ENCODE data around the gene DDX56. TPM values are rescaled to one million over a fixed set of nuclear protein-coding genes. Genes with fewer than 3 reads are reported as not detected.

The DDX56 gene, protein sequence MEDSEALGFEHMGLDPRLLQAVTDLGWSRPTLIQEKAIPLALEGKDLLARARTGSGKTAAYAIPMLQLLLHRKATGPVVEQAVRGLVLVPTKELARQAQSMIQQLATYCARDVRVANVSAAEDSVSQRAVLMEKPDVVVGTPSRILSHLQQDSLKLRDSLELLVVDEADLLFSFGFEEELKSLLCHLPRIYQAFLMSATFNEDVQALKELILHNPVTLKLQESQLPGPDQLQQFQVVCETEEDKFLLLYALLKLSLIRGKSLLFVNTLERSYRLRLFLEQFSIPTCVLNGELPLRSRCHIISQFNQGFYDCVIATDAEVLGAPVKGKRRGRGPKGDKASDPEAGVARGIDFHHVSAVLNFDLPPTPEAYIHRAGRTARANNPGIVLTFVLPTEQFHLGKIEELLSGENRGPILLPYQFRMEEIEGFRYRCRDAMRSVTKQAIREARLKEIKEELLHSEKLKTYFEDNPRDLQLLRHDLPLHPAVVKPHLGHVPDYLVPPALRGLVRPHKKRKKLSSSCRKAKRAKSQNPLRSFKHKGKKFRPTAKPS
- 10 to 100 TPM; 43.4 to 64.4 (median 48.4) TPM for polyA plus RNA-seq (ENCODE audit: insufficient read length in 10 of 10)
- long read RNA-seq, donor 1, partial matches to known transcripts = 0 of 7 reads
- long read RNA-seq, donor 1, other reads (novel, unspliced or antisense) = 0 of 7 reads
- long read RNA-seq, donor 2, transcript DDX56-201 (14 exons, 2,336 nt) = major isoform, 7 of 7 reads
- long read RNA-seq, donor 2, partial matches to known transcripts = 0 of 7 reads
- long read RNA-seq, donor 2, other reads (novel, unspliced or antisense) = 0 of 7 reads
- long read RNA-seq, donor 3 = 0 reads
- long read RNA-seq, donor 4, partial matches to known transcripts = 0 of 4 reads
- long read RNA-seq, donor 4, other reads (novel, unspliced or antisense) = 0 of 4 reads
- long read RNA-seq, donor 5, transcript DDX56-201 (14 exons, 2,336 nt) = major isoform, 8 of 14 reads
- long read RNA-seq, donor 5, partial matches to known transcripts = 5 of 14 reads
- long read RNA-seq, donor 5, other reads (novel, unspliced or antisense) = 0 of 14 reads
- long read RNA-seq, donor 6, partial matches to known transcripts = 0 of 5 reads
- long read RNA-seq, donor 6, other reads (novel, unspliced or antisense) = 0 of 5 reads
- long read RNA-seq, donor 7, transcript DDX56-201 (14 exons, 2,336 nt) = major isoform, 5 of 12 reads
- long read RNA-seq, donor 7, partial matches to known transcripts = 5 of 12 reads
- long read RNA-seq, donor 7, other reads (novel, unspliced or antisense) = 0 of 12 reads
- long read RNA-seq, donor 8, transcript DDX56-201 (14 exons, 2,336 nt) = major isoform, 6 of 6 reads
- long read RNA-seq, donor 8, partial matches to known transcripts = 0 of 6 reads
- long read RNA-seq, donor 8, other reads (novel, unspliced or antisense) = 0 of 6 reads
- long read RNA-seq, donor 9 = 0 reads

DNA sequence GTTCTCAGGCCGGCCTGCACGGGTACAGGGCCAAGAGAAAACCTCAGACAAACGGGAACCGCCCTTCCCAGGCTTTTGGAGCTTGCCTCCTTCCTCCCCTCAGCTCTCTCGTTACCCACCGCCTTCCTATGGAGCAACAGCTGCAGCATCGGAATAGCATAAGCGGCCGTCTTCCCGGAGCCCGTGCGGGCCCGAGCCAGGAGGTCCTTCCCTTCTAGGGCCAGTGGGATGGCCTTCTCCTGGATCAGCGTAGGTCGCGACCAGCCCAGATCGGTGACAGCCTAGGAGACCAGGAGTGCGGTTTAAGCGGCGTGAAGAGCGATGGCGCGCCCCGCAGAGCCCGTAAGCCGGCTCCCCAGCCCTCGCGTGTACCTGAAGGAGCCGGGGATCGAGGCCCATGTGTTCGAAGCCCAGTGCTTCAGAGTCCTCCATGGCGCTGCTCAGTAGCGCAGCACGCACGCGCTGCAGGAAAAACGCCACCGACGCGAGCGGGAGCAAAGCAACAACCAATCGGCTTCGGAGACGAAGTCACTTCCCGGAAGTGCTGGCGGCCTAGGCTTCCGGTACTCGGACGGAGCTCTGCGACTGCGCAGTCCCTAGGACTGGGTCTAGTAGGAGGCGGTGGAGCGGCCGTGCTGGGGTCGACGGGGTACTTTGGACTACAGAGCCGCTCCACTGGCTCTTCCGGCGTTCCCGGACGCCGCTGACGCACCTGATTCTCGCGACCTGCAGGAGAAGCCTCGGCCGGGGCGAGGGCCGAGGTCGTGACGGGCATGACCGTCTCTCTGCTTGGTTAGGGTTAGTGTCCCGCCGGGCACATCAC is at the start of gene DDX56:
Gene DDX56, minus strand, starts transcription at position 445 of the 823 bp plus-strand sequence. Its CDS starts 13 bp downstream, at position 432.
- peak; percentile 94 to 98 (median 97) for DNase-seq

DNA sequence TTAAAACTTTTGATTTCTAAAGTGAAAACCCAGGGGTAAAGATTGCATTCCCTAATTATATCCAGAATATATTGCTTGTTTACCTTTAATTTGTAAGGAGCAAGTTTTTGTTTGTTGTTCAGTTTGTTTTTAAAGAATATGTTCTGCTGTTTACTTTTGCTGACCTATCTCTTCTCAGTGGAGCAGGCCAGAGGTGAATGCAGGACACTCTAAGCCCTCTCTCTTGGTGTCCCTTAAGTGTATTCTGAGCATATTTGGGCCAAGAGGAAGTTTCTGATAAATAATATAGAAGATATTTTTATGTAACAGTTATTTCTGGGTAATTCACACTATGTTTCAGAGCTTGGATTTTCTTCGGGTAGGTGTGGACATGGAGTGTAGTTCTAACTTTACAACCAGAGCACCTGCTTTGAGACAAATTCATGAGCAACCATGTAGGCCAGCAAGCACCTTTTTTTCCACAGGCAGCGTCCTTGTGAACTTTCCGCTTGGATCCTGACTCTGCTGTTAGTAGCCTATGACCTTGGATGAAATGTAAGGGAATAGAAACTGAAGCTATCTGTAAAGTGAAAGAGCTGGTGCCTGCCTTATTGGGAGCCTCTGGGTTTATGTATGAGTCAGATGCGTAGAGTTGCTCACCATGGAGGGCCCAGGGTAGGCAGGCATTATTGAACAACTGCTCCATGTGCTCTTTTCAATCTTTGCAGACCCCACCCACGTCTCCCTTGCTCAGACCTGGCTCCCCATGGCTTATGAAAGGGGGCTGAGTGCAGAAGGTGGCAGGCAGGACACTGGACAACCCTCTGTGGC is 48.8 kb upstream of the DDX56 start:
- DNase-seq = no peak

GRCh38 chr7:44621750-44622103 is 48.0 kb upstream of the DDX56 start:
- no peak for DNase-seq

DNA sequence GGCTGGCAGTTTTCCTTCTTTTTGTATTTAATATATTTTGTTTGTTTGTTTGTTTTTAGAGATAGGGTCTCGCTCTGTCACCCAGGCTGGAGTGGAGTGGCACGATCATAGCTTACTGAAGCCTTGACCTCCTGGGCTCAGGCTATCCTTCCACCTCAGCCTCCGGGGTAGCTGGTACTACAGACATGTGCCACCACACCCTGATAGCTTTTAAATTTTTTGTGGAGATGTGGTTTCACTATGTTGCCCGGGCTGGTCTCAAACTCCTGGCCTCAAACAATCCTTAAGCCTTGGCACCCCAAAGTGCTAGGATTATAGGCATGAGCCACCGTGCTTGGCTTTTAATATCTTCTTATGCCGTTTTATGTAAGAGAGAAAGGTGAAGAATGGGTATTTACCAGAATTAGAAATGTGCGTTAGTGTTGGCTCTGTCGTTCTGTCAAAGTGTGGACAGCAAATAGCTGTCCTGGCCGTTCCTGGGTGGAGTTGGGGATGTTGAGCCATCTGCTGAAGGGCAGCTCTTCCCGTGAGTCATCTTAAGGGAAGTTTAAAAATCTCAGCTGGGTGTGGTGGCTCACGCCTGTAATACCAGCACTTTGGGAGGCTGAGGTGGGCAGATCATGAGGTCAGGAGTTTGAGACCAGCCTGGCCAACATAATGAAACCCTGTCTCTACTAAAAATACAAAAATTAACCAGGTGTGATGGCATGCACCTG is 47.5 kb upstream of the DDX56 start:
- no peak for DNase-seq

- no peak for DNase-seq
Measured at GRCh38 chr7:44618753-44619152, 45.0 kb upstream of the DDX56 start.

DNA sequence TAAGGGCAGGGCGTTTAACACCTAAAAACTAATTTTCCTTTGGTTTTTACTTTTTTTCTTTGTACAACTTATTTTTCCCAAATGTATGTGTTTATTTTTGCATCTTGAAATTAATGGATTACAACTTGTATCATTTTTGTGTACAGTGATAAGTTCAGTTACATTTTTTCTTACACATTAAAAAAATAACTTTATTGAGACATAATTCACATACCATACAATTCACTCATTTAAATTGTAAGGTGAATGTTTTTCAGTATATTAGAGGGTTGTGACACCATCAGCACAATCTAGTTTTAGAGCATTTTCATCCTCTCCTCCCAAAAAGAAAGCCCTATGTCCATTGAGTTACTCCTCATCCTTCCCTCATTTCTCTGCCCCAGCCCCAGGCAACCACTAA is 44.3 kb upstream of the DDX56 start:
- DNase-seq = no peak

GRCh38 chr7:44617225-44617890 is 43.6 kb upstream of the DDX56 start:
- no peak for DNase-seq

DNA sequence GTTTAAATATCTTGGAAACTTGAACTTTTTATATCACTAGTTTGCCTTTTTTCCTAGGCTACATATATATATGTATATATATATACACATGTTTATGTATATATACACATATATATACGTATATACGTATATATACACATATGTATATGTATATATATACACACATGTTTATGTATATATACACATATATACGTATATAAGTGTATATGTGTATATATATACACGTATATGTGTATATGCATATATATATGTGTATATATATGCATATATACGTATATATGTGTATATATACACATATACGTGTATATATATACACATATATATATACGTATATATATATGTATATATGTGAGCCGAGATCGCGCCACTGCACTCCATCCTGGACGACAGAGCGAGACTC is 42.8 kb upstream of the DDX56 start:
- DNase-seq = no peak

DNA sequence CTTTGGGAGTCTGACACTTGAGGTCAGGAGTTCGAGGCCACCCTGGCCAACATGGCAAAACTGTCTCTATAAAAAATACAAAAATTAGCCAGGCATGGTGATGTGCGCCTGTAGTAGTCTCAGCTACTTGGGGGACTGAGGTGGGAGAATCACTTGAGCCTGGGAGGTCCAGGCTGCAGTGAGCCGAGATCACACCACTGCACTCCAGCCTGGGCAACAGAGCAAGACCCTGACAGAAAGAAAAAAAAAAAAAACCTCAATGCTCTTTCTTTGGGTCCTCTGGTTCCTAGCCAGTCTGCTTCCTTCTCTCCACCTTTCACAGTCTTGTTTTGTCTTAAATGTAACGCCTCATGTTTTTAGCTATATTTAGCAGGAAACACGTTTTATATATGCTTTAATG is 42.1 kb upstream of the DDX56 start:
- DNase-seq = no peak

- DNase-seq = no peak
Measured at GRCh38 chr7:44615149-44615611, 41.5 kb upstream of the DDX56 start.

DNA sequence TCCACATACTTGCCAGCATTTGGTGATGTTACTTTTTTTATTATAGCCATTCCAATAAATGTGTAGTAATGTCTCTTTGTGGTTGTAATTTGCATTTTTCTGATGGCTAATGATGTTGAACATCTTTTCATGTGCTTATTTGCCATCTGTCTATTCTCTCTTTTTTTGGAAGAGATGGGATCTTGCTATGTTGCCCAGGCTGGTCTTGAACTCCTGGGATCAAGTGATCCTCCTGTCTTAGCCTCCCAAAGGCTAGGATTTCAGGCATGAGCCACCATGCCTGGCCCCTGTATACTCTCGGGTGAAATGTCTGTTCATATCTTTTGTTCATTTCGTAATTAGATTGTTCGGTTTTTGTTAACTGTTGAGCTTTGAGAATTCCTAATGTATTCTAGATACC is 36.1 kb upstream of the DDX56 start:
- DNase-seq = no peak

- DNase-seq = peak in 1 of 3 donors; percentile 62
Measured at GRCh38 chr7:44608916-44609648, 35.4 kb upstream of the DDX56 start.

- DNase-seq = no peak
Measured at GRCh38 chr7:44607141-44608068, 33.7 kb upstream of the DDX56 start.

DNA sequence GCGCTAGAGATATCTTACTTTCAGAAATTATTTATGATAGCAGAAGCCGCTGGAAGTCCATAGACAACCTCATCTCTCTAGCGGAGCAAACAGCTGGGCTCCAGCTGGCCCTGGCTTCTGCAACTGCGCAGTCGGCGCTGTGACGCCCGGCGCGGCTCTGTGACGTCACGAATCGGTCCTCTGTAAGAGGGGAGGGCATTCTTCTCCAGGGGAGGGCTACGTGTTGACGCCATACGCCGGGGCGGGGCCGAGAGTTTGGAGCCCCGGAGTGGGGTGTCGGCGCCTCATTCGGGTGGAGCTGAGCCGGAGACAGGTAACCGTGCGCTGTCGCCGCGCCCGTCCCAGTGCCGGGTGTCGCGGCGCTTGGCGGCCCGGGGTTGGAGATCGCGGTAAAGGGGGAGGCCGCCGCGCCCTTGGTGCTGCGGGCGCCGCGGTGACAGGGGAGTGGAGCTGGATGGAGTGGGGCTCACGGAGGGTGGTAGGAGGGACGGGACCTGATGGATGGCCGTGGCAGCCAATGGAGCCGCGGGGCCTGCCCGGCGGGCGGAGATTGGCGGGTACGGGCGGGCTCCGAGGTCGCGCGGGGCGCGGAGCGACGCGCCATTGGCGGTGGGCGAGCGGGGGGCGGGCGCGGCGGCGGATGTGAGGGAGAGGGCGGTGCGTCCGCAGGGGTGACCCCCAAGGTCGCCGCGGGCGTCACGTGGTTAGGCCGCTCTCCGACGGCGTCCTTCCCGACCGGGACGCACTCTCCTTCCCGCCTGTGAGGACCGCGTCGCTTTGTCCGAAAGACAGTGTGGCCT is 32.8 kb upstream of the DDX56 start, which contains the start of gene OGDH:
Gene OGDH, plus strand, starts transcription at position 287 of the 800 bp plus-strand sequence. CDS start 17,717 bp downstream, outside the sequence.
- DNase-seq = peak; percentile 99 to 100 (median 100)

- DNase-seq = no peak
Measured at GRCh38 chr7:44604941-44605340, 31.2 kb upstream of the DDX56 start.

DNA sequence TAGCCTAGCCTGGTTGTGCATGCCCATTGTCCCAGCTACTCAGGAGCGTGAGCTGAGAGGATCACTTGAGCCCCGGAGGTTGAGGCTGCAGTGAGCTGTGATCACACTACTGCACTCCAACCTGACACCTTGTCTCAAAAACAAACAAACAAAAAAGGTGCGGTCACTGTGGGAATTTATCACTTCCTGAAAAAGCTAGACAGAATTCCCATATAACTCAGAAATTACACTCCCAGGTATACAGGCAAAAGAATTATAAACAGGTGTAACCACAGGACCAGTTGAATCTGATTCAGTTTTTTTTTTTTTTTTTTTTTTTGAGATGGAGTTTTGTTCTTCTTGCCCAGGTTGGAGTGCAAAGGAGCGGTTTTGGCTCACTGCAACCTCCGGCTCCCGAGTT is 29.5 kb upstream of the DDX56 start:
- DNase-seq = no peak

Data from muscle of back (tissue), 13 donors.